HepG2 (cell line): ENCODE results near the gene SPG7. TPM values are rescaled to one million over a fixed set of nuclear protein-coding genes. Genes with fewer than 3 reads are reported as not detected.

Experiments
- E2F1 ChIP-seq: sonication (generic); formaldehyde crosslinking; IDR thresholded peaks from 2 replicates; pipeline ENCODE4 v1.5.0; 2020; ENCODE audit warnings: missing genetic modification reagents
- ETS1 ChIP-seq: sonication (generic); formaldehyde crosslinking; IDR thresholded peaks from 2 replicates; pipeline ENCODE4 v1.4.0; 2020; ENCODE audit warnings: missing genetic modification reagents
- ETV5 ChIP-seq: IDR thresholded peaks from 2 replicates; pipeline ENCODE4 v1.6.1; 2018; ENCODE audit warnings: missing biosample characterization, missing genetic modification reagents, inconsistent platforms, borderline replicate concordance
- HES4 ChIP-seq: sonication (generic); formaldehyde crosslinking; IDR thresholded peaks from 2 replicates; pipeline ENCODE4 v1.9.0; 2021; ENCODE audit warnings: mild to moderate bottlenecking, missing genetic modification reagents, borderline replicate concordance
- JDP2 ChIP-seq: sonication (generic); formaldehyde crosslinking; IDR thresholded peaks from 2 replicates; pipeline ENCODE4 v1.8.1; 2022; ENCODE audit warnings: missing genetic modification reagents, borderline replicate concordance
- NR1H2 ChIP-seq: sonication (generic); formaldehyde crosslinking; IDR thresholded peaks from 2 replicates; pipeline ENCODE4 v1.8.1; 2022; ENCODE audit warnings: low read depth, missing genetic modification reagents, borderline replicate concordance
- NRL ChIP-seq: sonication (generic); formaldehyde crosslinking; IDR thresholded peaks from 2 replicates; pipeline ENCODE4 v1.5.0; 2020; ENCODE audit warnings: missing genetic modification reagents, mild to moderate bottlenecking, moderate library complexity, borderline replicate concordance
- PATZ1 ChIP-seq: sonication (generic); formaldehyde crosslinking; IDR thresholded peaks from 2 replicates; pipeline ENCODE4 v1.4.0; 2020; ENCODE audit warnings: missing genetic modification reagents
- SIN3A ChIP-seq: IDR thresholded peaks from 2 replicates; pipeline ENCODE4 v1.6.1; 2011; ENCODE audit warnings: low read depth, mild to moderate bottlenecking, control low read depth, low read length, borderline replicate concordance
- SNAPC5 ChIP-seq: sonication (generic); formaldehyde crosslinking; IDR thresholded peaks from 2 replicates; pipeline ENCODE4 v1.8.1; 2023; ENCODE audit warnings: mild to moderate bottlenecking, missing genetic modification reagents, borderline replicate concordance
- ZBTB26 ChIP-seq: IDR thresholded peaks from 2 replicates; pipeline ENCODE4 v1.6.1; 2016; ENCODE audit warnings: missing compliant biosample characterization, missing genetic modification reagents, borderline replicate concordance
- ZNF263 ChIP-seq: sonication (generic); formaldehyde crosslinking; IDR thresholded peaks from 2 replicates; pipeline ENCODE4 v1.4.0; 2020; ENCODE audit warnings: missing genetic modification reagents
- ZNF451 ChIP-seq: sonication (generic); formaldehyde crosslinking; IDR thresholded peaks from 2 replicates; pipeline ENCODE4 v1.5.0; 2020; ENCODE audit warnings: mild to moderate bottlenecking, missing genetic modification reagents
- ZNF747 ChIP-seq: sonication (generic); formaldehyde crosslinking; IDR thresholded peaks from 2 replicates; pipeline ENCODE4 v1.8.1; 2023; ENCODE audit warnings: missing genetic modification reagents, mild to moderate bottlenecking, borderline replicate concordance
- polyA plus RNA-seq, 8 experiments: library from polyadenylated mRNA; depleted of rRNA in 3 of 8; stranded (reverse) in 7 of 8; unstranded in 1 of 8; fragments of >200 nt; fragmentation: Illumina TruSeq in 4 of 8; extraction: Trizol in 4 of 8; gene quantifications; 2 replicates each; pipeline versions ENCODE4 v1.2.1 to v1.2.3, GENCODE V29; 2011 to 2016; ENCODE audit warnings: low read depth in 4 of 8, missing spikeins in 1 of 8, mixed read lengths in 1 of 8; ENCODE audit not compliant: insufficient read depth in 1 of 8
- total RNA-seq, 5 experiments: library from RNA; depleted of rRNA; stranded (reverse); fragments of >200 nt; fragmentation: Illumina TruSeq; extraction: Trizol; gene quantifications; 2 replicates each; pipeline ENCODE4 v1.2.3, GENCODE V29; 2016; ENCODE audit warnings: low read depth in 1 of 5
- TF ChIP-seq, protein P1 (sequence below): sonication (generic); formaldehyde crosslinking; IDR thresholded peaks from 2 replicates; pipeline ENCODE4 v1.4.0; 2020; ENCODE audit warnings: low read depth, mild to moderate bottlenecking, missing genetic modification reagents
- TF ChIP-seq, protein P2 (sequence below): sonication (generic); formaldehyde crosslinking; IDR thresholded peaks from 2 replicates; pipeline ENCODE4 v1.5.0; 2020; ENCODE audit warnings: missing genetic modification reagents
- TF ChIP-seq, protein P3 (sequence below): sonication (generic); formaldehyde crosslinking; IDR thresholded peaks from 2 replicates; pipeline ENCODE4 v1.9.0; 2021; ENCODE audit warnings: missing genetic modification reagents, borderline replicate concordance

SPG7 gene
- total and polyA plus RNA-seq, 2 of the 13 experiments (the other 11 are each of a cell fraction or from before 2014, with no cell fraction given), result 66.0 to 136 TPM

- TF ChIP-seq, protein P1, sequence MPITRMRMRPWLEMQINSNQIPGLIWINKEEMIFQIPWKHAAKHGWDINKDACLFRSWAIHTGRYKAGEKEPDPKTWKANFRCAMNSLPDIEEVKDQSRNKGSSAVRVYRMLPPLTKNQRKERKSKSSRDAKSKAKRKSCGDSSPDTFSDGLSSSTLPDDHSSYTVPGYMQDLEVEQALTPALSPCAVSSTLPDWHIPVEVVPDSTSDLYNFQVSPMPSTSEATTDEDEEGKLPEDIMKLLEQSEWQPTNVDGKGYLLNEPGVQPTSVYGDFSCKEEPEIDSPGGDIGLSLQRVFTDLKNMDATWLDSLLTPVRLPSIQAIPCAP (CRISPR knock-in tag), result no peak
- TF ChIP-seq SIN3A (no peak), SNAPC5 (CRISPR knock-in tag) (no peak), JDP2 (CRISPR knock-in tag) (no peak; the same call in 1 of the 2 replicates), ZBTB26 (CRISPR knock-in tag) (no peak), HES4 (no peak), ZNF263 (CRISPR knock-in tag) (no peak), E2F1 (CRISPR knock-in tag) (no peak), ETS1 (CRISPR knock-in tag) (no peak), ZNF747 (CRISPR knock-in tag) (no peak; the same call in 1 of the 2 replicates), ZNF451 (CRISPR knock-in tag) (no peak), ETV5 (CRISPR knock-in tag) (no peak), NR1H2 (no peak), NRL (CRISPR knock-in tag) (no peak), PATZ1 (0 out of 2 replicates have a peak, but pooled peaks have one; percentile 6)
- TF ChIP-seq, protein P2, sequence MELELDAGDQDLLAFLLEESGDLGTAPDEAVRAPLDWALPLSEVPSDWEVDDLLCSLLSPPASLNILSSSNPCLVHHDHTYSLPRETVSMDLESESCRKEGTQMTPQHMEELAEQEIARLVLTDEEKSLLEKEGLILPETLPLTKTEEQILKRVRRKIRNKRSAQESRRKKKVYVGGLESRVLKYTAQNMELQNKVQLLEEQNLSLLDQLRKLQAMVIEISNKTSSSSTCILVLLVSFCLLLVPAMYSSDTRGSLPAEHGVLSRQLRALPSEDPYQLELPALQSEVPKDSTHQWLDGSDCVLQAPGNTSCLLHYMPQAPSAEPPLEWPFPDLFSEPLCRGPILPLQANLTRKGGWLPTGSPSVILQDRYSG (CRISPR knock-in tag), result no peak
- TF ChIP-seq, protein P3, sequence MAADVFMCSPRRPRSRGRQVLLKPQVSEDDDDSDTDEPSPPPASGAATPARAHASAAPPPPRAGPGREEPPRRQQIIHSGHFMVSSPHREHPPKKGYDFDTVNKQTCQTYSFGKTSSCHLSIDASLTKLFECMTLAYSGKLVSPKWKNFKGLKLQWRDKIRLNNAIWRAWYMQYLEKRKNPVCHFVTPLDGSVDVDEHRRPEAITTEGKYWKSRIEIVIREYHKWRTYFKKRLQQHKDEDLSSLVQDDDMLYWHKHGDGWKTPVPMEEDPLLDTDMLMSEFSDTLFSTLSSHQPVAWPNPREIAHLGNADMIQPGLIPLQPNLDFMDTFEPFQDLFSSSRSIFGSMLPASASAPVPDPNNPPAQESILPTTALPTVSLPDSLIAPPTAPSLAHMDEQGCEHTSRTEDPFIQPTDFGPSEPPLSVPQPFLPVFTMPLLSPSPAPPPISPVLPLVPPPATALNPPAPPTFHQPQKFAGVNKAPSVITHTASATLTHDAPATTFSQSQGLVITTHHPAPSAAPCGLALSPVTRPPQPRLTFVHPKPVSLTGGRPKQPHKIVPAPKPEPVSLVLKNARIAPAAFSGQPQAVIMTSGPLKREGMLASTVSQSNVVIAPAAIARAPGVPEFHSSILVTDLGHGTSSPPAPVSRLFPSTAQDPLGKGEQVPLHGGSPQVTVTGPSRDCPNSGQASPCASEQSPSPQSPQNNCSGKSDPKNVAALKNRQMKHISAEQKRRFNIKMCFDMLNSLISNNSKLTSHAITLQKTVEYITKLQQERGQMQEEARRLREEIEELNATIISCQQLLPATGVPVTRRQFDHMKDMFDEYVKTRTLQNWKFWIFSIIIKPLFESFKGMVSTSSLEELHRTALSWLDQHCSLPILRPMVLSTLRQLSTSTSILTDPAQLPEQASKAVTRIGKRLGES, result no peak
Measured at GRCh38 chr16:89561142-89561883, 53.1 kb downstream of the SPG7 start (continued).
